HepG2 (cell line): ENCODE data around the gene LEP. TPM values are rescaled to one million over a fixed set of nuclear protein-coding genes. Genes with fewer than 3 reads are reported as not detected.

Experiments used
- ATAC-seq: fragments of 200-7000 bp; cut with Tn5 transposase; 3 replicates; pipeline ENCODE4 v1.9.1; 2020; ENCODE audit warnings: mild to moderate bottlenecking, moderate library complexity
- BruUV-seq: library from RNA; stranded (reverse); fragments of 400-500 nt; replicated peaks from 2 replicates; lab custom pipeline; 2021; lab: Mats Ljungman, UMichigan
- CTCF ChIA-PET: fragments of 300-600 bp; formaldehyde crosslinking; extraction: SDS; loops from one replicate; lab custom pipeline; 2021; ENCODE audit warnings: low total read pairs, inconsistent platforms, low intra/inter-chr PET ratio; lab: Yijun Ruan, JAX
- POLR2A ChIA-PET: fragments of 350-600 bp; sonication (Branson Sonifier 250); formaldehyde crosslinking; loops from one replicate; lab custom pipeline; 2020; ENCODE audit warnings: antibody characterized with exemption, inconsistent platforms; lab: Yijun Ruan, JAX
- DNase-seq: peaks from one replicate; pipeline ENCODE4 v3.0.0-alpha.2; 2015; ENCODE audit warnings: low spot score
- FAIRE-seq: peaks from 3 replicates; lab custom pipeline; 2011; peaks lifted over from hg19 to GRCh38; lab: Jason Lieb, UNC
- H2AFZ ChIP-seq: one replicate; pipeline ENCODE4 v1.6.1; 2011; ENCODE audit warnings: low read length, inconsistent platforms
- H3K27ac ChIP-seq: fragments of 300-600 bp; 3 replicates; pipeline ENCODE4 v1.8.0; 2011; ENCODE audit warnings: mixed run types, mild to moderate bottlenecking, mixed read lengths, low read length, inconsistent platforms; ENCODE audit not compliant: insufficient read depth; ENCODE audit errors: extremely low read length
- H3K27me3 ChIP-seq, 2 experiments: fragments of 200-600 bp in 1 of 2; 2 replicates in 1 of 2; 3 replicates in 1 of 2; pipeline versions ENCODE4 v1.6.0 to v1.8.0; 2011; ENCODE audit warnings: low read length in 2 of 2, mild to moderate bottlenecking in 2 of 2, moderate library complexity in 2 of 2, inconsistent platforms in 1 of 2; ENCODE audit not compliant: insufficient read depth in 2 of 2, control insufficient read depth in 1 of 2
- H3K36me3 ChIP-seq, 2 experiments: fragments of 200-600 bp in 1 of 2; replicated peaks in 1 of 2; 2 replicates in 1 of 2; 3 replicates in 1 of 2; pipeline versions ENCODE4 v1.5.1 to v1.8.0; 2011; ENCODE audit warnings: low read length in 2 of 2, inconsistent platforms in 1 of 2; ENCODE audit not compliant: insufficient read depth in 2 of 2, control insufficient read depth in 1 of 2
- H3K4me1 ChIP-seq: 2 replicates; pipeline ENCODE4 v1.5.1; 2012; ENCODE audit warnings: low read length, inconsistent platforms; ENCODE audit not compliant: insufficient read depth
- H3K4me2 ChIP-seq: 2 replicates; pipeline ENCODE4 v1.6.0; 2011; ENCODE audit warnings: low read depth, low read length, inconsistent platforms
- H3K4me3 ChIP-seq, 3 experiments: fragments of 200-600 bp in 1 of 3; sonication (generic), shearing (Covaris generic) in 1 of 3; replicated peaks in 1 of 3; 2 replicates each; pipeline ENCODE4 v1.5.1; 2011 to 2016; ENCODE audit warnings: low read length in 3 of 3, inconsistent platforms in 2 of 3, low read depth in 2 of 3, mild to moderate bottlenecking in 2 of 3, control low read depth in 1 of 3, mixed read lengths in 1 of 3; ENCODE audit not compliant: insufficient read depth in 1 of 3
- H3K79me2 ChIP-seq: one replicate; pipeline ENCODE4 v1.6.1; 2011; ENCODE audit warnings: low read length, inconsistent platforms; ENCODE audit not compliant: insufficient read depth
- H3K9ac ChIP-seq: 2 replicates; pipeline ENCODE4 v1.6.0; 2011; ENCODE audit warnings: mild to moderate bottlenecking, low read depth, low read length, inconsistent platforms; ENCODE audit not compliant: insufficient read depth
- H3K9me3 ChIP-seq: 2 replicates; pipeline ENCODE4 v1.5.1; 2012; ENCODE audit warnings: mild to moderate bottlenecking, low read length
- H4K20me1 ChIP-seq: 2 replicates; pipeline ENCODE4 v1.6.0; 2011; ENCODE audit warnings: inconsistent platforms, mild to moderate bottlenecking, low read length, moderate library complexity; ENCODE audit not compliant: insufficient read depth
- BHLHE40 ChIP-seq: IDR thresholded peaks from 2 replicates; pipeline ENCODE4 v1.6.1; 2011; ENCODE audit warnings: low read length, improper control_type of control experiment
- CBX5 ChIP-seq: sonication (generic); formaldehyde crosslinking; IDR thresholded peaks from 2 replicates; pipeline ENCODE4 v1.4.0; 2020; ENCODE audit warnings: missing genetic modification reagents, borderline replicate concordance
- FOXO1 ChIP-seq: sonication (generic); formaldehyde crosslinking; IDR thresholded peaks from 2 replicates; pipeline ENCODE4 v1.4.0; 2020; ENCODE audit warnings: missing genetic modification reagents
- ISX ChIP-seq: sonication (generic); formaldehyde crosslinking; conservative IDR thresholded peaks from 2 replicates; pipeline ENCODE4 v1.5.0; 2020; ENCODE audit warnings: missing genetic modification reagents
- KDM2A ChIP-seq: sonication (generic); formaldehyde crosslinking; IDR thresholded peaks from 2 replicates; pipeline ENCODE4 v1.4.0; 2020; ENCODE audit warnings: low read depth, missing genetic modification reagents, borderline replicate concordance
- KDM5B ChIP-seq: sonication (generic); formaldehyde crosslinking; IDR thresholded peaks from 2 replicates; pipeline ENCODE4 v1.4.0; 2020; ENCODE audit warnings: missing genetic modification reagents, mild to moderate bottlenecking, borderline replicate concordance
- NBN ChIP-seq: fragments of 450-650 bp; conservative IDR thresholded peaks from 2 replicates; pipeline ENCODE4 v1.6.1; 2017
- PCBP1 ChIP-seq: fragments of 200-400 bp; formaldehyde crosslinking; IDR thresholded peaks from 2 replicates; pipeline ENCODE4 v1.6.1; 2017; ENCODE audit warnings: mild to moderate bottlenecking, low read depth, low read length, borderline replicate concordance
- PRPF4 ChIP-seq: fragments of 200-400 bp; formaldehyde crosslinking; IDR thresholded peaks from 2 replicates; pipeline ENCODE4 v1.6.1; 2016; ENCODE audit warnings: low read length, low read depth; ENCODE audit not compliant: poor library complexity, severe bottlenecking
- SMAD9 ChIP-seq: sonication (generic); formaldehyde crosslinking; IDR thresholded peaks from 2 replicates; pipeline ENCODE4 v1.5.1; 2020; ENCODE audit warnings: mild to moderate bottlenecking, missing genetic modification reagents
- SP2 ChIP-seq: sonication (generic); formaldehyde crosslinking; IDR thresholded peaks from 2 replicates; pipeline ENCODE4 v1.5.1; 2020; ENCODE audit warnings: mild to moderate bottlenecking, missing genetic modification reagents
- ZBTB38 ChIP-seq: sonication (generic); formaldehyde crosslinking; IDR thresholded peaks from 2 replicates; pipeline ENCODE4 v1.5.1; 2020; ENCODE audit warnings: mild to moderate bottlenecking, missing genetic modification reagents
- ZNF224 ChIP-seq: sonication (generic); formaldehyde crosslinking; IDR thresholded peaks from 2 replicates; pipeline ENCODE4 v1.5.0; 2020; ENCODE audit warnings: mild to moderate bottlenecking, missing genetic modification reagents
- ZNF33A ChIP-seq: sonication (generic); formaldehyde crosslinking; IDR thresholded peaks from 2 replicates; pipeline ENCODE4 v1.5.1; 2020; ENCODE audit warnings: missing genetic modification reagents, mild to moderate bottlenecking, moderate library complexity, borderline replicate concordance
- ZNF468 ChIP-seq: sonication (generic); formaldehyde crosslinking; IDR thresholded peaks from 2 replicates; pipeline ENCODE4 v1.8.0; 2022; ENCODE audit warnings: mild to moderate bottlenecking, moderate library complexity, missing genetic modification reagents
- ZNF558 ChIP-seq: sonication (generic); formaldehyde crosslinking; IDR thresholded peaks from 2 replicates; pipeline ENCODE4 v1.9.0; 2022; ENCODE audit warnings: mild to moderate bottlenecking, missing genetic modification reagents, borderline replicate concordance
- ZNF589 ChIP-seq: sonication (generic); formaldehyde crosslinking; conservative IDR thresholded peaks from 2 replicates; pipeline ENCODE4 v1.8.0; 2022; ENCODE audit warnings: mild to moderate bottlenecking, moderate library complexity, missing genetic modification reagents
- ZNF850 ChIP-seq: sonication (generic); formaldehyde crosslinking; conservative IDR thresholded peaks from 2 replicates; pipeline ENCODE4 v1.9.0; 2021; ENCODE audit warnings: mild to moderate bottlenecking, missing genetic modification reagents
- ZSCAN22 ChIP-seq: sonication (generic); formaldehyde crosslinking; IDR thresholded peaks from 2 replicates; pipeline ENCODE4 v1.4.0; 2020; ENCODE audit warnings: mild to moderate bottlenecking, missing genetic modification reagents
- WGBS: methylation state at CpG from one replicate; pipeline ENCODE4 v1.1.6; 2017; ENCODE audit warnings: low lambda C conversion rate; 5-methylcytosine and 5-hydroxymethylcytosine counted together
- in situ Hi-C: cut with HindIII; loops from 2 replicates; pipeline ENCODE4 v1.10.0; 2017; ENCODE audit warnings: low pct_unique_long_range_greater_than_20kb; ENCODE audit not compliant: extremely low pct_ligation_motif_present
- intact Hi-C: fragments of 100-400 bp; cut with micrococcal nuclease; formaldehyde crosslinking; loops from one replicate; pipeline ENCODE4 v1.10.0; 2022; ENCODE audit not compliant: unreplicated experiment
- polyA plus RNA-seq, 8 experiments: library from polyadenylated mRNA; depleted of rRNA in 3 of 8; stranded (reverse) in 7 of 8; unstranded in 1 of 8; fragments of >200 nt; fragmentation: Illumina TruSeq in 4 of 8; extraction: Trizol in 4 of 8; gene quantifications; 2 replicates each; pipeline versions ENCODE4 v1.2.1 to v1.2.3, GENCODE V29; 2011 to 2016; ENCODE audit warnings: low read depth in 4 of 8, missing spikeins in 1 of 8, mixed read lengths in 1 of 8; ENCODE audit not compliant: insufficient read depth in 1 of 8
- total RNA-seq, 5 experiments: library from RNA; depleted of rRNA; stranded (reverse); fragments of >200 nt; fragmentation: Illumina TruSeq; extraction: Trizol; gene quantifications; 2 replicates each; pipeline ENCODE4 v1.2.3, GENCODE V29; 2016; ENCODE audit warnings: low read depth in 1 of 5
- TF ChIP-seq, protein P1 (sequence below): sonication (generic); formaldehyde crosslinking; IDR thresholded peaks from 2 replicates; pipeline ENCODE4 v1.5.1; 2020; ENCODE audit warnings: mild to moderate bottlenecking, missing genetic modification reagents, moderate library complexity

LEP gene
- total and polyA plus RNA-seq, 2 of the 13 experiments (the other 11 are each of a cell fraction or from before 2014, with no cell fraction given) = 0.05 TPM; not detected in 1

DNA sequence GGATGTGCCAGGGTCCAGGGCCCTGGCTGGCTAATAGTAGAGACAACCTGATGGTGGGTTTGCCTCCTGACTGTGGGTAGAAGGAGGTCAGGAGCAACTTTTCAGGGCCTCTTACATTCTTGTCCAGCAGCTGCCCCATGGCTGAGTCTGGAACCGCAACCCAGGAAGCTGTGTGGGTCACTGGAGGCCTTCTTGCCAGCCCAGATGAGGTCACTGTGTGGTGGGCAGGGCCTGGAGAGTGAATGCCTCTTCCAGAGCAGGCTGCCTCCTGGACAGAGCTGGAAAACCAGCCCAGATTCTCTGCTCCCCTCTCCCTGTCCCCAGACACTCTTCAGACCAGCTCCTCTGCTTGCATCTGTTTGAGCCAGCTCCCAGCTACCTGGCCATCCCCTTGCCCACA lies 43.5 kb upstream of the LEP start:
- POLR2A ChIA-PET = no interaction called here
- CTCF ChIA-PET = no interaction called here
- ATAC-seq = no peak

More for the DNA sequence above, 43.5 kb upstream of the LEP start:
- Histone ChIP-seq H3K79me2 (no peaks in the 10 kb centered on the region), H3K27me3 (peaks cover 7 to 31% of the 10 kb centered on the region in 2 experiments; a peak in 4 of 5 replicates), H3K4me3 (no peak overlapping the region), H3K9me3 (peaks cover 24% of the 10 kb centered on the region), H3K4me1 (no peaks in the 10 kb centered on the region), H2AFZ (no peak overlapping the region), H4K20me1 (no peaks in the 10 kb centered on the region), H3K4me2 (no peak overlapping the region), H3K27ac (no peak overlapping the region), H3K36me3 (no peaks in the 10 kb centered on the region)
- in situ Hi-C loops = no loop called here
- intact Hi-C loops = no loop called here
- FAIRE-seq (no peak), DNase-seq (no peak)
- BruUV-seq = no TSS peak
- WGBS = no CpG with 5 or more reads among the region's 1 CpG
- TF ChIP-seq, protein P1, sequence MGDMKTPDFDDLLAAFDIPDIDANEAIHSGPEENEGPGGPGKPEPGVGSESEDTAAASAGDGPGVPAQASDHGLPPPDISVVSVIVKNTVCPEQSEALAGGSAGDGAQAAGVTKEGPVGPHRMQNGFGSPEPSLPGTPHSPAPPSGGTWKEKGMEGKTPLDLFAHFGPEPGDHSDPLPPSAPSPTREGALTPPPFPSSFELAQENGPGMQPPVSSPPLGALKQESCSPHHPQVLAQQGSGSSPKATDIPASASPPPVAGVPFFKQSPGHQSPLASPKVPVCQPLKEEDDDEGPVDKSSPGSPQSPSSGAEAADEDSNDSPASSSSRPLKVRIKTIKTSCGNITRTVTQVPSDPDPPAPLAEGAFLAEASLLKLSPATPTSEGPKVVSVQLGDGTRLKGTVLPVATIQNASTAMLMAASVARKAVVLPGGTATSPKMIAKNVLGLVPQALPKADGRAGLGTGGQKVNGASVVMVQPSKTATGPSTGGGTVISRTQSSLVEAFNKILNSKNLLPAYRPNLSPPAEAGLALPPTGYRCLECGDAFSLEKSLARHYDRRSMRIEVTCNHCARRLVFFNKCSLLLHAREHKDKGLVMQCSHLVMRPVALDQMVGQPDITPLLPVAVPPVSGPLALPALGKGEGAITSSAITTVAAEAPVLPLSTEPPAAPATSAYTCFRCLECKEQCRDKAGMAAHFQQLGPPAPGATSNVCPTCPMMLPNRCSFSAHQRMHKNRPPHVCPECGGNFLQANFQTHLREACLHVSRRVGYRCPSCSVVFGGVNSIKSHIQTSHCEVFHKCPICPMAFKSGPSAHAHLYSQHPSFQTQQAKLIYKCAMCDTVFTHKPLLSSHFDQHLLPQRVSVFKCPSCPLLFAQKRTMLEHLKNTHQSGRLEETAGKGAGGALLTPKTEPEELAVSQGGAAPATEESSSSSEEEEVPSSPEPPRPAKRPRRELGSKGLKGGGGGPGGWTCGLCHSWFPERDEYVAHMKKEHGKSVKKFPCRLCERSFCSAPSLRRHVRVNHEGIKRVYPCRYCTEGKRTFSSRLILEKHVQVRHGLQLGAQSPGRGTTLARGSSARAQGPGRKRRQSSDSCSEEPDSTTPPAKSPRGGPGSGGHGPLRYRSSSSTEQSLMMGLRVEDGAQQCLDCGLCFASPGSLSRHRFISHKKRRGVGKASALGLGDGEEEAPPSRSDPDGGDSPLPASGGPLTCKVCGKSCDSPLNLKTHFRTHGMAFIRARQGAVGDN (CRISPR knock-in tag) = no peak
- no peak for TF ChIP-seq SP2 (CRISPR knock-in tag)
- TF ChIP-seq KDM5B (CRISPR knock-in tag) = no peak
- no peak for TF ChIP-seq KDM2A (CRISPR knock-in tag)
- no peak for TF ChIP-seq PRPF4
- no peak for TF ChIP-seq NBN
- no peak for TF ChIP-seq SMAD9 (CRISPR knock-in tag)
- TF ChIP-seq ZNF468 (CRISPR knock-in tag) = no peak
- no peak for TF ChIP-seq ZNF589 (CRISPR knock-in tag)
- no peak for TF ChIP-seq ZSCAN22 (CRISPR knock-in tag)
- no peak for TF ChIP-seq ZNF224 (CRISPR knock-in tag)
- no peak for TF ChIP-seq ZNF558
- TF ChIP-seq ZNF33A (CRISPR knock-in tag) = no peak
- no peak for TF ChIP-seq ZNF850
- no peak for TF ChIP-seq CBX5 (CRISPR knock-in tag)
- no peak for TF ChIP-seq PCBP1
- TF ChIP-seq BHLHE40 = no peak
- no peak for TF ChIP-seq ISX (CRISPR knock-in tag)
- TF ChIP-seq FOXO1 (CRISPR knock-in tag) = no peak
- no peak for TF ChIP-seq ZBTB38 (CRISPR knock-in tag)
- TF ChIP-seq, all 625 proteins: peak for 0
- H3K9ac ChIP-seq = no peak overlapping the region
